Measurements from ENCODE around the gene ARAP1. TPM values are rescaled to one million over a fixed set of nuclear protein-coding genes. Genes with fewer than 3 reads are reported as not detected.

ARAP1 gene
- total and polyA plus RNA-seq, 2 of the 8 experiments (the other 6 are each of a cell fraction or from before 2014, with no cell fraction given), result 25.7 to 61.6 TPM

GRCh38 chr11:72688929-72689328, 63.3 kb downstream of the ARAP1 start:
- H2BK120ac ChIP-seq (replicated peaks; ENCODE audit: low read depth, low read length), result no peak overlapping the region
- H3K23ac ChIP-seq (ENCODE audit: insufficient read length), result no peak overlapping the region
- H4K20me1 ChIP-seq (replicated peaks in 1 of 2; ENCODE audit: control insufficient read depth in 1 of 2, insufficient read depth in 2 of 2, low read length in 2 of 2), result peaks cover 5 to 17% of the 10 kb centered on the region in 2 experiments
- no peak overlapping the region for H3K9ac ChIP-seq (replicated peaks in 1 of 4; ENCODE audit: extremely low read depth in 1 of 4, low read depth in 3 of 4, low read length in 3 of 4)
- H4K8ac ChIP-seq (ENCODE audit: extremely low read depth, insufficient read depth, low read length), result no peak overlapping the region
- no peak overlapping the region for H2AK5ac ChIP-seq (ENCODE audit: low read depth, low read length)
- H3K79me2 ChIP-seq (ENCODE audit: control insufficient read depth in 1 of 2, insufficient read depth in 2 of 2, low read length in 2 of 2), result no peaks in the 10 kb centered on the region
- H4K5ac ChIP-seq (ENCODE audit: insufficient read length, low read depth, low read length), result no peak overlapping the region
- no peak overlapping the region for H2BK5ac ChIP-seq (ENCODE audit: low read depth, low read length)
- no peak for DNase-seq (ENCODE audit: low read depth in 1 of 2, low spot score in 2 of 2)
- no peaks in the 10 kb centered on the region for H3K23me2 ChIP-seq (ENCODE audit: low read depth, low read length)
- no peak overlapping the region for H3K4me2 ChIP-seq (ENCODE audit: insufficient read depth in 1 of 2, low read depth in 2 of 2, low read length in 2 of 2)
- CTCF ChIA-PET (ENCODE audit: partially characterized antibody), result interaction anchor here (0.9 to 19.1 kb wide), 2 partner anchors 20 to 99 kb away, joined by 4 to 384 read pairs; no protein-coding TSS in a partner anchor
- H3K27ac ChIP-seq (ENCODE audit: low read depth, low read length), result no peak overlapping the region
- no peak overlapping the region for H2AFZ ChIP-seq (ENCODE audit: low read length)
- no peak overlapping the region for H3K4me3 ChIP-seq (ENCODE audit: extremely low read depth in 1 of 4, insufficient read depth in 2 of 4, low read depth in 3 of 4, low read length in 4 of 4)
- no peak overlapping the region for H3K56ac ChIP-seq (replicated peaks; ENCODE audit: insufficient read length, low read depth, low read length)
- no peaks in the 10 kb centered on the region for H3K9me3 ChIP-seq (ENCODE audit: insufficient read depth in 2 of 2, low read depth in 1 of 2, low read length in 1 of 2)
- H2BK12ac ChIP-seq (ENCODE audit: low read depth, low read length), result no peak overlapping the region
- H2BK20ac ChIP-seq (ENCODE audit: low read length), result no peak overlapping the region
- WGBS, 2 experiments (ENCODE audit: extremely low coverage in 1 of 2, insufficient coverage in 1 of 2, insufficient read length in 1 of 2, insufficient replicate concordance in 2 of 2, low coverage in 1 of 2, low lambda C conversion rate in 2 of 2, missing lambda C conversion rate in 1 of 2), result 94% methylated on average over 7 of the region's 7 CpGs; no CpG with 5 or more reads in 1 of the 2 experiments
- no peaks in the 10 kb centered on the region for H3K27me3 ChIP-seq (replicated peaks in 1 of 4; ENCODE audit: control insufficient read depth in 3 of 4, extremely low read depth in 1 of 4, insufficient read depth in 3 of 4, low read length in 3 of 4)
- no peak for FAIRE-seq
- peaks cover 0 to 8% (median 4%) of the 10 kb centered on the region in 4 experiments; a peak in 4 of 8 replicates for H3K36me3 ChIP-seq (ENCODE audit: control insufficient read depth in 2 of 4, insufficient read depth in 4 of 4, low read length in 3 of 4)
- no peaks in the 10 kb centered on the region for H3K79me1 ChIP-seq (ENCODE audit: low read depth, low read length)
- no peak overlapping the region for H4K91ac ChIP-seq (replicated peaks; ENCODE audit: insufficient read length, low read length)
- peaks cover 0 to 5% (median 2%) of the 10 kb centered on the region in 4 experiments; a peak in 1 of 7 replicates for H3K4me1 ChIP-seq (replicated peaks in 1 of 4; ENCODE audit: control insufficient read depth in 3 of 4, insufficient read depth in 4 of 4, low read length in 3 of 4)
- H3K14ac ChIP-seq (ENCODE audit: insufficient read length), result no peak overlapping the region
- no peak overlapping the region for H2BK15ac ChIP-seq (ENCODE audit: low read length)
- no peak overlapping the region for H3K18ac ChIP-seq (ENCODE audit: extremely low read depth, low read length)
- no peak overlapping the region for H3K4ac ChIP-seq (replicated peaks; ENCODE audit: insufficient read length, low read depth, low read length)
- POLR2A ChIA-PET (ENCODE audit: partially characterized antibody), result interaction anchor here (1.2 kb wide), 1 partner anchor 12 kb away, joined by 3 read pairs; no protein-coding TSS in a partner anchor

All from H1 (cell line).